Lower leg skin (tissue), 3 donors: Measurements from ENCODE around the gene TMC7.
"Not testable (repeated sequence)": the region's sequence is repeated elsewhere in the genome, so short reads cannot be mapped to it uniquely, and the experiment has no call there.

Source experiments
- CTCF ChIP-seq, 3 donors: fragments of 450-650 bp; IDR thresholded peaks; one replicate each; pipeline ENCODE4 v1.5.1; 2016; ENCODE audit warnings: antibody characterized with exemption in 3 of 3, mild to moderate bottlenecking in 3 of 3, moderate library complexity in 2 of 3
- POLR2A ChIP-seq, 2 donors: fragments of 450-650 bp; IDR thresholded peaks; one replicate each; pipeline ENCODE4 v1.6.1; 2016 to 2017; ENCODE audit warnings: antibody characterized with exemption in 2 of 2, mild to moderate bottlenecking in 1 of 2, moderate library complexity in 1 of 2

GRCh38 chr16:18994181-18994580, 10.4 kb downstream of the TMC7 start:
- not testable (repeated sequence) for TF ChIP-seq CTCF, POLR2A (IDR thresholded peaks at IDR 0.05)
